Measurements from ENCODE around the gene AFAP1L1. TPM values are rescaled to one million over a fixed set of nuclear protein-coding genes. Genes with fewer than 3 reads are reported as not detected.

The AFAP1L1 gene
- total and polyA plus RNA-seq, 7 donors: 0.23 to 8.6 (median 5.6) TPM

- Histone ChIP-seq H3K4me1 (peaks cover 0 to 16% (median 13%) of the 10 kb centered on the region in 4 donors), H3K9me3 (no peaks in the 10 kb centered on the region), H3K27me3 (no peaks in the 10 kb centered on the region), H3K36me3 (peaks cover 17 to 26% (median 23%) of the 10 kb centered on the region in 4 donors), H3K4me3 (peak within 1 kb of the TSS; percentile 60 to 90 (median 60)), H3K27ac (peak within 1 kb of the TSS; percentile 82 to 87 (median 86))
- TF ChIP-seq POLR2AphosphoS5 (IDR thresholded peaks at IDR 0.05) (peak in 3 of 4 donors; percentile 81 to 87 (median 86)), CTCF (IDR thresholded peaks at IDR 0.05) (no peak), EP300 (IDR thresholded peaks at IDR 0.05) (no peak), POLR2A (IDR thresholded peaks at IDR 0.05) (peak; percentile 11 to 57)
- intact Hi-C loops (cut with DNase I): no loop called here
- DNase-seq: peak; percentile 98
- WGBS, 2 donors: 1% methylated on average over 54 of the region's 54 CpGs
Observed at GRCh38 chr5:149345147-149345891, 73.7 kb downstream of the AFAP1L1 start, which contains the start of gene GRPEL2. Gene GRPEL2 (plus strand): TSS chr5:149345499. CDS start chr5:149345540, 41 bp downstream.

- no peaks in the 10 kb centered on the region for H3K9me3 ChIP-seq
- H3K4me3 ChIP-seq: peak overlapping the region; percentile 60 to 90 (median 60)
- no peaks in the 10 kb centered on the region for H3K27me3 ChIP-seq
- peak overlapping the region; percentile 82 to 87 (median 86) for H3K27ac ChIP-seq
- no peak for TF ChIP-seq EP300 (IDR thresholded peaks at IDR 0.05)
- TF ChIP-seq CTCF (IDR thresholded peaks at IDR 0.05): no peak
- TF ChIP-seq POLR2AphosphoS5 (IDR thresholded peaks at IDR 0.05): no peak
- no peak for TF ChIP-seq POLR2A (IDR thresholded peaks at IDR 0.05)
- 2% methylated on average over 11 of the region's 11 CpGs for WGBS, 2 donors
- intact Hi-C loops (cut with DNase I): no loop called here
- peaks cover 0 to 16% (median 13%) of the 10 kb centered on the region in 4 donors for H3K4me1 ChIP-seq
- no peak for DNase-seq
- H3K36me3 ChIP-seq: peaks cover 22 to 31% (median 28%) of the 10 kb centered on the region in 4 donors
Observed at GRCh38 chr5:149345892-149346222, 74.2 kb downstream of the AFAP1L1 start.

GRCh38 chr5:149348518-149348917 lies 76.9 kb downstream of the AFAP1L1 start:
- intact Hi-C loops (cut with DNase I): no loop called here
- H3K27me3 ChIP-seq: no peaks in the 10 kb centered on the region
- no peak overlapping the region for H3K27ac ChIP-seq
- TF ChIP-seq POLR2AphosphoS5 (IDR thresholded peaks at IDR 0.05) (no peak), CTCF (IDR thresholded peaks at IDR 0.05) (no peak), EP300 (IDR thresholded peaks at IDR 0.05) (no peak), POLR2A (IDR thresholded peaks at IDR 0.05) (no peak)
- no peaks in the 10 kb centered on the region for H3K9me3 ChIP-seq
- peaks cover 27 to 58% (median 41%) of the 10 kb centered on the region in 4 donors for H3K36me3 ChIP-seq
- peaks cover 0 to 16% (median 13%) of the 10 kb centered on the region in 4 donors for H3K4me1 ChIP-seq
- DNase-seq: no peak
- H3K4me3 ChIP-seq: no peak overlapping the region
- 74 to 88% methylated on average over 1 of the region's 1 CpG for WGBS, 2 donors

GRCh38 chr5:149349382-149349781 lies 77.7 kb downstream of the AFAP1L1 start:
- intact Hi-C loops (cut with DNase I): loop anchor here (1.0 kb wide), 1 partner anchor 9 kb away; the partner anchor contains the start of gene PCYOX1L
- Histone ChIP-seq H3K4me1 (peaks cover 0 to 16% (median 11%) of the 10 kb centered on the region in 4 donors), H3K9me3 (no peaks in the 10 kb centered on the region), H3K36me3 (peaks cover 27 to 66% (median 41%) of the 10 kb centered on the region in 4 donors), H3K4me3 (no peak overlapping the region), H3K27ac (no peak overlapping the region), H3K27me3 (no peaks in the 10 kb centered on the region)
- no peak for DNase-seq
- TF ChIP-seq POLR2A (IDR thresholded peaks at IDR 0.05) (no peak), EP300 (IDR thresholded peaks at IDR 0.05) (no peak), CTCF (IDR thresholded peaks at IDR 0.05) (no peak), POLR2AphosphoS5 (IDR thresholded peaks at IDR 0.05) (no peak)
- 91 to 94% methylated on average over 4 of the region's 4 CpGs for WGBS, 2 donors
